K562 (cell line): ENCODE results near the gene BCAS3. TPM values are rescaled to one million over a fixed set of nuclear protein-coding genes. Genes with fewer than 3 reads are reported as not detected.

ENCODE experiments used
- ATAC-seq: fragments of 200-7000 bp; cut with Tn5 transposase; 3 replicates; pipeline ENCODE4 v1.9.1; 2020; ENCODE audit warnings: moderate library complexity
- BruUV-seq: library from RNA; stranded (reverse); fragments of 400-500 nt; replicated peaks from 2 replicates; lab custom pipeline; 2021; lab: Mats Ljungman, UMichigan
- CTCF ChIA-PET: fragments of 300-600 bp; formaldehyde crosslinking; extraction: SDS; loops from one replicate; lab custom pipeline; 2021; ENCODE audit warnings: low intra/inter-chr PET ratio; lab: Yijun Ruan, JAX
- POLR2A ChIA-PET: fragments of 300-600, 350-650 bp; sonication (Branson Sonifier 250); formaldehyde crosslinking; extraction: SDS; loops from one replicate; lab custom pipeline; 2021; ENCODE audit warnings: antibody characterized with exemption, inconsistent platforms; lab: Yijun Ruan, JAX
- DNase-seq, 4 experiments: peaks; one replicate each; pipeline versions ENCODE4 v3.0.0 to v3.0.0-alpha.2; 2011 to 2018; ENCODE audit warnings: low spot score in 3 of 4, mixed read lengths in 3 of 4; ENCODE audit errors: extremely low read depth in 1 of 4
- FAIRE-seq: peaks from 2 replicates; lab custom pipeline; 2011; peaks lifted over from hg19 to GRCh38; lab: Jason Lieb, UNC
- H2AFZ ChIP-seq: 2 replicates; pipeline ENCODE4 v1.6.0; 2011; ENCODE audit warnings: low read depth, low read length, control low read depth, inconsistent platforms
- H3K27ac ChIP-seq: fragments of 200-600 bp; 3 replicates; pipeline ENCODE4 v1.8.0; 2011; ENCODE audit warnings: low read depth, mild to moderate bottlenecking, control low read depth, inconsistent platforms, low read length, moderate library complexity, mixed read lengths; ENCODE audit errors: extremely low read depth
- H3K27me3 ChIP-seq, 2 experiments: fragments of 300-600 bp in 1 of 2; 2 replicates in 1 of 2; 3 replicates in 1 of 2; pipeline versions ENCODE4 v1.6.0 to v1.8.0; 2011; ENCODE audit warnings: inconsistent platforms in 2 of 2, low read length in 2 of 2, mild to moderate bottlenecking in 1 of 2, mixed read lengths in 1 of 2, moderate library complexity in 1 of 2; ENCODE audit not compliant: control insufficient read depth in 2 of 2, insufficient read depth in 2 of 2
- H3K36me3 ChIP-seq: fragments of 300-600 bp; 3 replicates; pipeline ENCODE4 v1.8.0; 2011; ENCODE audit warnings: mild to moderate bottlenecking, low read length, inconsistent platforms; ENCODE audit not compliant: control insufficient read depth, insufficient read depth
- H3K4me1 ChIP-seq, 2 experiments: fragments of 200-600 bp in 1 of 2; replicated peaks in 1 of 2; 2 replicates in 1 of 2; 3 replicates in 1 of 2; pipeline versions ENCODE4 v1.5.1 to v1.8.0; 2011; ENCODE audit warnings: inconsistent platforms in 2 of 2, low read length in 2 of 2, mild to moderate bottlenecking in 1 of 2, mixed read lengths in 1 of 2, moderate library complexity in 1 of 2; ENCODE audit not compliant: control insufficient read depth in 2 of 2, insufficient read depth in 2 of 2
- H3K4me2 ChIP-seq: 2 replicates; pipeline ENCODE4 v1.6.1; 2011; ENCODE audit warnings: low read length, control low read depth, inconsistent platforms, mixed read lengths; ENCODE audit not compliant: insufficient read depth
- H3K4me3 ChIP-seq: fragments of 200-600 bp; sonication (generic), shearing (Covaris generic); 2 replicates; pipeline ENCODE4 v1.5.1; 2016; ENCODE audit warnings: control low read depth, inconsistent platforms
- H3K79me2 ChIP-seq: fragments of 200-600 bp; 3 replicates; pipeline ENCODE4 v1.8.0; 2011; ENCODE audit warnings: low read length, inconsistent platforms; ENCODE audit not compliant: control insufficient read depth, insufficient read depth
- H3K9ac ChIP-seq, 2 experiments: 2 replicates each; pipeline versions ENCODE4 v1.6.0 to v1.6.1; 2011; ENCODE audit warnings: low read depth in 2 of 2, low read length in 2 of 2, control low read depth in 1 of 2, inconsistent platforms in 1 of 2, mild to moderate bottlenecking in 1 of 2, mixed read lengths in 1 of 2; ENCODE audit not compliant: insufficient read depth in 1 of 2
- H3K9me1 ChIP-seq: one replicate; pipeline ENCODE4 v1.6.0; 2011; ENCODE audit warnings: inconsistent platforms, mild to moderate bottlenecking, low read length, moderate library complexity; ENCODE audit not compliant: control insufficient read depth, insufficient read depth
- H3K9me3 ChIP-seq: replicated peaks from 2 replicates; pipeline ENCODE4 v1.5.1; 2011; ENCODE audit warnings: low read depth, low read length, inconsistent platforms; ENCODE audit not compliant: control insufficient read depth, insufficient read depth
- H4K20me1 ChIP-seq: replicated peaks from 2 replicates; pipeline ENCODE4 v1.6.1; 2011; ENCODE audit warnings: low read length, inconsistent platforms, mixed read lengths; ENCODE audit not compliant: control insufficient read depth, insufficient read depth
- EWSR1 ChIP-seq: fragments of 450-650 bp; IDR thresholded peaks from 2 replicates; pipeline ENCODE4 v1.6.1; 2018; ENCODE audit warnings: borderline replicate concordance, mild to moderate bottlenecking, low read depth, moderate library complexity; ENCODE audit not compliant: partially characterized antibody
- HDAC8 ChIP-seq: fragments of 450-650 bp; IDR thresholded peaks from 2 replicates; pipeline ENCODE4 v1.6.1; 2016; ENCODE audit warnings: mild to moderate bottlenecking, missing genetic modification characterization, moderate library complexity, missing compliant biosample characterization
- MLLT1 ChIP-seq, 2 experiments: fragments of 450-650 bp; IDR thresholded peaks; 2 replicates each; pipeline ENCODE4 v1.6.1; 2016
- PHF21A ChIP-seq: fragments of 450-650 bp; IDR thresholded peaks from 2 replicates; pipeline ENCODE4 v1.6.1; 2017; ENCODE audit warnings: low read depth, borderline replicate concordance
- PKNOX1 ChIP-seq: fragments of 450-650 bp; IDR thresholded peaks from 2 replicates; pipeline ENCODE4 v1.6.1; 2016
- SMARCA4 ChIP-seq: fragments of 450-650 bp; IDR thresholded peaks from 2 replicates; pipeline ENCODE4 v1.6.1; 2016
- ZBTB7A ChIP-seq: IDR thresholded peaks from 2 replicates; pipeline ENCODE4 v1.6.1; 2011; ENCODE audit warnings: low read depth, mild to moderate bottlenecking, low read length, moderate library complexity, borderline replicate concordance; ENCODE audit not compliant: control insufficient read depth
- ZNF121 ChIP-seq: sonication (generic); formaldehyde crosslinking; conservative IDR thresholded peaks from 2 replicates; pipeline ENCODE4 v1.8.0; 2022; ENCODE audit warnings: missing genetic modification reagents
- WGBS: fragments of 100-300 bp; shearing (Covaris generic); methylation state at CpG from one replicate; pipeline ENCODE4 v1.1.6; 2016; ENCODE audit warnings: low coverage, mixed read lengths; ENCODE audit not compliant: insufficient coverage; ENCODE audit errors: missing lambda C conversion rate; 5-methylcytosine and 5-hydroxymethylcytosine counted together
- in situ Hi-C: fragments of 300-500 bp; cut with MboI; formaldehyde crosslinking; loops from 4 replicates; pipeline ENCODE4 v1.15.0; 2018; ENCODE audit warnings: inconsistent platforms, mixed read lengths
- intact Hi-C: fragments of 100-400 bp; cut with micrococcal nuclease; formaldehyde crosslinking; loops from 2 replicates; pipeline ENCODE4 v1.14.2; 2022
- polyA plus RNA-seq, 8 experiments: library from polyadenylated mRNA; depleted of rRNA in 4 of 8; stranded (reverse) in 5 of 8; unstranded in 3 of 8; fragments of >200 nt; fragmentation: Nextera tagmentation in 2 of 8; fragmentation: Illumina TruSeq in 1 of 8; extraction: Ambion mirVana in 2 of 8; extraction: Trizol in 1 of 8; gene quantifications; 2 replicates each; pipeline versions ENCODE4 v1.2.1 to v1.2.3, GENCODE V29; 2011 to 2014; ENCODE audit warnings: inconsistent platforms in 1 of 8, missing spikeins in 1 of 8
- total RNA-seq, 7 experiments: library from RNA; depleted of rRNA in 6 of 7; stranded (reverse); fragments of >200 nt in 6 of 7; fragmentation: Illumina TruSeq in 2 of 7; extraction: Trizol in 2 of 7; gene quantifications; 2 replicates each; pipeline versions ENCODE4 v1.2.1 to v1.2.3, GENCODE V29; 2011 to 2021; ENCODE audit warnings: low replicate concordance in 1 of 7

BCAS3 gene
- total and polyA plus RNA-seq, 9 of the 15 experiments (the other 6 are each of a cell fraction or from before 2014, with no cell fraction given) = 1.9 to 5.5 (median 3.5) TPM

GRCh38 chr17:60738287-60738686 lies 60.6 kb downstream of the BCAS3 start:
- Histone ChIP-seq H3K9me1 (no peaks in the 10 kb centered on the region), H3K36me3 (no peaks in the 10 kb centered on the region), H3K4me1 (no peaks in the 10 kb centered on the region), H2AFZ (no peak overlapping the region), H3K9me3 (no peaks in the 10 kb centered on the region), H3K4me2 (no peak overlapping the region), H4K20me1 (no peaks in the 10 kb centered on the region), H3K27me3 (0 out of 5 replicates have a peak, but pooled peaks cover 0 to 5% of the 10 kb centered on the region in 2 experiments), H3K79me2 (no peaks in the 10 kb centered on the region), H3K9ac (no peak overlapping the region), H3K4me3 (no peak overlapping the region), H3K27ac (no peak overlapping the region)
- no peak for ATAC-seq
- FAIRE-seq = no peak
- in situ Hi-C loops = no loop called here
- ChIA-PET CTCF (no interaction called here), POLR2A (no interaction called here)
- no peak for DNase-seq
- TF ChIP-seq PHF21A (no peak), SMARCA4 (no peak), ZBTB7A (no peak), EWSR1 (peak; percentile 42), ZNF121 (CRISPR knock-in tag) (no peak), MLLT1 (IDR thresholded peaks at IDR 0.05) (no peak), PKNOX1 (no peak), HDAC8 (tag) (no peak)
- 0% methylated on average over 2 of the region's 2 CpGs for WGBS
- BruUV-seq = no TSS peak
- intact Hi-C loops = no loop called here
